ENCODE data around the gene GALNT9.
A peak's percentile ranks its signal among the peaks of the same experiment; 100 is the strongest.

Gene GALNT9

GRCh38 chr12:132325733-132326130 lies 3.7 kb downstream of the GALNT9 start:
- DNase-seq (ENCODE audit: low spot score), result no peak

GRCh38 chr12:132324841-132325732 lies 4.3 kb downstream of the GALNT9 start:
- no peak for DNase-seq (ENCODE audit: low spot score)

GRCh38 chr12:132324173-132324572 lies 5.2 kb downstream of the GALNT9 start:
- no peak for DNase-seq (ENCODE audit: low spot score)

GRCh38 chr12:132323171-132324010 lies 6.0 kb downstream of the GALNT9 start:
- DNase-seq (ENCODE audit: low spot score), result no peak

GRCh38 chr12:132322206-132323132 lies 6.9 kb downstream of the GALNT9 start:
- DNase-seq (ENCODE audit: low spot score), result peak; percentile 40

GRCh38 chr12:132321321-132322118 lies 7.9 kb downstream of the GALNT9 start:
- no peak for DNase-seq (ENCODE audit: low spot score)

- DNase-seq (ENCODE audit: low spot score), result no peak
Measured at GRCh38 chr12:132320767-132321211, 8.6 kb downstream of the GALNT9 start.

GRCh38 chr12:132319991-132320570 lies 9.3 kb downstream of the GALNT9 start:
- no peak for DNase-seq (ENCODE audit: low spot score)

- DNase-seq (ENCODE audit: low spot score), result no peak
Measured at GRCh38 chr12:132319359-132319950, 9.9 kb downstream of the GALNT9 start.

- no peak for DNase-seq (ENCODE audit: low spot score)
Measured at GRCh38 chr12:132318618-132319033, 10.8 kb downstream of the GALNT9 start.

- no peak for DNase-seq (ENCODE audit: low spot score)
Measured at GRCh38 chr12:132318135-132318534, 11.3 kb downstream of the GALNT9 start.

- no peak for DNase-seq (ENCODE audit: low spot score)
Measured at GRCh38 chr12:132317233-132317938, 12.0 kb downstream of the GALNT9 start.

GRCh38 chr12:132316497-132317232 lies 12.7 kb downstream of the GALNT9 start:
- DNase-seq (ENCODE audit: low spot score), result no peak

- DNase-seq (ENCODE audit: low spot score), result no peak
Measured at GRCh38 chr12:132315951-132316350, 13.4 kb downstream of the GALNT9 start.

- DNase-seq (ENCODE audit: low spot score), result no peak
Measured at GRCh38 chr12:132315507-132315906, 13.9 kb downstream of the GALNT9 start.

GRCh38 chr12:132314516-132315233 lies 14.7 kb downstream of the GALNT9 start:
- no peak for DNase-seq (ENCODE audit: low spot score)

- DNase-seq (ENCODE audit: low spot score), result no peak
Measured at GRCh38 chr12:132314035-132314434, 15.4 kb downstream of the GALNT9 start.

GRCh38 chr12:132313182-132313581 lies 16.2 kb downstream of the GALNT9 start:
- DNase-seq (ENCODE audit: low spot score), result no peak
